GM03348 (cell line): ENCODE measurements around the gene RHBDD1.

Source experiments
- DNase-seq: peaks from one replicate; pipeline ENCODE4 v3.0.0; 2012; ENCODE audit warnings: low spot score

Gene RHBDD1

DNA sequence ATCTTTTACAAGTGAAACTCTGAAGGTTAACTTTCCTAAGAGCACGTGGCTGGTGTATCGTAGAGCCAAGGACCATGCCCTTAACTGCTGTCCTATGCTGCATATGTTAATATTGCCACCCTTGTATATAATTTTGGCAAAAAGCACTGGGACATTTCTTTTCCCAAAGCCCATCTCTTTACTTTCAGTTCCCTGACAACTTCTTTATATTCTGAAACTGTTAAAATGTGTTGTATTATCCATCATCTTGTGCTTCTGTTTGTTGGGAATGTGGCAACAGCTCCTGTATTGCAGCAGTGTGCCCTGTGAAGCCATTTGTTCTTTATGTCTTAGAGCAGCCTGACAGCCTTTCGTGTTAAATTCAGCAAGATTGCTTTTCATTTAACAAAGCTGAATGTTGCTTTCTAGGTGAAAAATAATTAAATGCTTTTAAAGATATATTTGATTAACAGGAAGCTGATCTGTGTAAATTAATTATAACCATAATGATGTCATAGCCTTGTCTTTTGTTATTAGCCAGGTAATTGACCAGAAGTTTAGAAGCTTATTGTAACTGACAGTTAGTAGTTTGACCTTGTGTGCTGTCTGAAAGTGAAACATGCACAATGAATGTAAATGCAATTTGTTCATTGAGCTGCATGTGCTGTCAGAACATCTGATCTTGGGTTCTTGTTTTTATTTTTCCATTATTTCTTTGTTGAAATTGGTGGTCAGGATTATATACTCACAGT, 9.7 kb downstream of the RHBDD1 start:
- DNase-seq: no peak

DNA sequence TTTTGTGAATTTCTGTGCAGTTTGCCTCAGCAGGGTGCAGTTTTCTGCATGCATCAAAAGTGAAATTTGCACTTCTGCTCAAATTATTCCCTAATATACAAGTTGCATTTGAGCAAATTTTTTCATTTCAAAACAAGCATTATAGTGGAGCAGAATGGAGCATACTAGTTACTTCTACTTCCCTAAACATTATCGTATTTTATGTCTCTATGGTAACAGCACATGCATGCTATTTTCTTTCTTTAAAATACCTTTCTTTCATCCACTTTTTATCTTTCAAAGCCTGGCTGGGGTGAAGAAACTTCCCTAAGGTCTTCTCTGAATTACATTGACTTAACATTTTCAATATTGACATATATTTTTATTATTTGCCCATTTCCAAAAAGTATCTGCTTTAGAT, 11.2 kb downstream of the RHBDD1 start:
- no peak for DNase-seq

DNA sequence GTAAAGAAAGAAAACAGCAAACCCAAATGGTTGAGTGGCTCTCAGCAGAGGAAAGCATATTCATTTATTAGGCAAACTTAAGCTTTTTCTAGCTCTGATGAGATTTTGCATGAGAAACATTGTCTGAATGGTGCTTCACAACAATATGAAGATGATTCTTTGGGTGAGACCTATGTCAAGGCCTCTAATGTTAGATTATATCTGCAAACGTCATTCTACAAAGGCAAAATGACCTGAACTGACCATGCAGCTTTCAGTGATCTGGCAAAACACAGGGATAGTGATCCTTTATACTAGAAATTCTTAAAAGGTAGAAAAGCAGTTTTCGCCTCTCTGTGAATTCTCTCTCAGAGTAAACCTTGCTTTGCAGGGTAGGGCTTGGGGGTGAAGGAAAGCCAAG, 11.7 kb downstream of the RHBDD1 start:
- DNase-seq: no peak

DNA sequence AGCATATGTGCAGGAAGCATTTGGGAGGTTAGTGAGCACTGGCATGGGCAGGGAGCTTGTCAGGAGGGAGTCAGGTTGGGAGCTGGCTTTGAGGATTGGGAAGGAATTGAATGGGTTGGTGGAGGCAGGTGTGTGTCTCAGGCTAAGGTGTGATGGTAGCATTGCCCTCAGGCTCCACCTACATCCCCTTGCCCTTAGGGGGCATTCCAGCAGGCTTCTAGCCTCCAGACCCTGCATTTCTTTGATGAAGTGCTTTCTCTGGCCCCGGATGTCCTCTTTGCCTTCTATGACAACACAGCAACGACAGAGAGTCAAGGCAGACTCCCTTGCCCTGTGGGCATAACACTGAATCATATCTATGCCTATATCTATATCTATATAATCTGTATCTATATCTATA, 13.5 kb downstream of the RHBDD1 start:
- no peak for DNase-seq

DNA sequence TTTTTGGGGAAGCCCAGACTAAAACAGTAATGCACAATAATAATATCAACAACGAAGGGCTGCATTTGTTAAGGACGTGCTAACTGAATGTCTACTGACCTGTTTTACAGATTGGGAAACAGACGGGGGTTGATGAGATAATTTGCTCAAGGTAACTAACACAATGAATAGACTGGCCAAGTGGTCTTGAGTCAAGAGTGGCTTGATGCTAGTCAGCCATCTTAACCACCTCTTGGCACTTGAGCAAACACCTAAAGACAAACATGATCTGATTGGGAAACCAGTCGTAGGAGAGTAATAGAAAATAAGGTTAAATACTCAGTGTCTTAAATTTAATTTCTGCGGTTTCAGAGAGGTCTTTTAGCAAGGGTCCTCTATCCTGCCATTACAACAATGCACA, 14.2 kb downstream of the RHBDD1 start:
- no peak for DNase-seq

DNA sequence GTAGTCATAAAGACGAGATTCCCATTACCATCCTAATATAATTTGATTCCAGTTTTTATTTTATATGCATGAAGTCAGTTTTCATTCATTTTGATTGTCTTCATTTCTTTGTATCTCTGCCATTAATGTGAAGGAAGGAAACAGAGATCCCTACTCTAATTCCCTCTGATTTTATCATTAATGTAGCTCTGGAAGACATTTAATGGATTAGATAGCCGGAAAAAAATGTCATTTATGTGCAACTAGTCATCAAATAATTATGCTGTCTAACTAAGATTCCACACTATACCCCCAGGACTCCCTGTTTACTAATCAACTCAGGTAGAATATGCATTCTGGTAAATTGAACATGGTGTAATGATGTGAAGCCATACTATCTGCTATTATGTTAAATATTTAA, 19.9 kb downstream of the RHBDD1 start:
- DNase-seq: no peak

DNA sequence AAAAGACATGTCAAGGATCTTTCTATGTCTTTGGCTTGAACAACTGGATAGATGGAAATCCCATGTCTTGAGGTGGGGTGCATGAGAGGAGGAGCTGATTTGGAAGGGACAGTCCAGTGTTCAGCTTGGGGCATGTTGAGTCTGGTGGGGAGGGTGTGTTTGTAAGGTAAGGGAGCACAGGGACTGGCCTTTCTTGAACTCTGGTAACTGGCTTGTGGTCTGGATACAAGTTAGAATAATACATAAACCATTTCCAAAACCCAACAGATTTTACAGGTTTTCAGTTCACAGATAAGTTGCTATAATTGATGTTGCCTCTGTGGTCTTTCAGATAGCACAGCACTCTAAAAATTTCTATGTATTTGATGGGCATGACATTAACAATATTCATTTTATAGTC, 24.2 kb downstream of the RHBDD1 start:
- DNase-seq: no peak

DNA sequence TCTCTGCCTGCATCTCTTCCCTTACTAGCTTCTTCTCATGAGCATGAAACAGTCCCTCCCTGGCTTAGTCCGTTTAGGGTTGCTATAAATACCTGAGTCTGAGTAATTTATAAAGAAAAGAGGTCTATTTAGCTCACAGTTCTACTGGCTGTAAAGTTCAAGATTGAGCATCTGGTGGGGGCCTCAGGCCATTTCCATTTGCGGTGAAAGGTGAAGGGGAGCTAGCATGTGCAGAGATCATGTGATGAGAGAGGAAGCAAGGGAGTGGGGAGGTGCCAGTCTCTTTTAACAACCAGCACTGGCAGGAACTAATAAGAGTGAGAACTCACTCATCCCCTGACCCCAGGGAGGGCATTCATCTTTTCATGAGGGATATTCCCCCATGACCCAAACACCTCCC, 26.8 kb downstream of the RHBDD1 start:
- DNase-seq: no peak

DNA sequence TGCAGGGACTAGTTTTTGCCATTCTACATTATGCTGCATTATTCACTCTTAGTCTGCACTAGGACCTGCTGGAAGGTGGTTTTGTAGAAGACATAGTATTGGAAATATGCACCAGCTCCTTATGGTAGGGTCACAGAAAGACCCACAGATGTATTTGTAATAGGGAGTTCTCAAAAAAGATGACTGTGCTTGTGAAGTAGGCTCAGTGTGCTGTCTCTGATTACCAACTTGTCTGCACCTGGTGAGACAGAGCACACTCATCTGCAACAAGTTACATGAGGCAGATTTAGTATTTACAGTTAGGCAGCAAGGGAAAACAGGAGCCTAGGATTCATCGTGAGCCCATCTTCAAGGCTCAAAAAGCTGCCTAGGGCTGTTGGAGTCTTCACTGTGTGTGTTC, 29.4 kb downstream of the RHBDD1 start:
- no peak for DNase-seq

DNA sequence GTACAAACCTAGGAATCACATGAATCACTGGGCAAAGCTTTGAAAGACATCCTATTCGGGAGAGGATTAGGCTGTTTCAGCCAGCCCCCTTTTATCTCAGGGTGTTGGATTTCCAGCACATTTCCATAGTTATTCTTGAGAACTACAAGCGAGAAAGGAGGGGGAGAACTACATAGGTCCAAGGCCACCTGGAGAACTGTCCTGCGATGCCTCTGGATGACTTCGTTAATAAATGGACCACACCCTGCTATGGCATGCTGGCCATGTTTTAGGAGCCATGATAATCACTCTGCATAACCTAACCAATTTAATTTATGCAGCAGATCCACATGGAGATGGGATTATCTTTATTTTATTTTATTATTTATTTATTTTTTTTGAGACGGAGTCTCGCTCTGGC, 29.9 kb downstream of the RHBDD1 start:
- DNase-seq: no peak

DNA sequence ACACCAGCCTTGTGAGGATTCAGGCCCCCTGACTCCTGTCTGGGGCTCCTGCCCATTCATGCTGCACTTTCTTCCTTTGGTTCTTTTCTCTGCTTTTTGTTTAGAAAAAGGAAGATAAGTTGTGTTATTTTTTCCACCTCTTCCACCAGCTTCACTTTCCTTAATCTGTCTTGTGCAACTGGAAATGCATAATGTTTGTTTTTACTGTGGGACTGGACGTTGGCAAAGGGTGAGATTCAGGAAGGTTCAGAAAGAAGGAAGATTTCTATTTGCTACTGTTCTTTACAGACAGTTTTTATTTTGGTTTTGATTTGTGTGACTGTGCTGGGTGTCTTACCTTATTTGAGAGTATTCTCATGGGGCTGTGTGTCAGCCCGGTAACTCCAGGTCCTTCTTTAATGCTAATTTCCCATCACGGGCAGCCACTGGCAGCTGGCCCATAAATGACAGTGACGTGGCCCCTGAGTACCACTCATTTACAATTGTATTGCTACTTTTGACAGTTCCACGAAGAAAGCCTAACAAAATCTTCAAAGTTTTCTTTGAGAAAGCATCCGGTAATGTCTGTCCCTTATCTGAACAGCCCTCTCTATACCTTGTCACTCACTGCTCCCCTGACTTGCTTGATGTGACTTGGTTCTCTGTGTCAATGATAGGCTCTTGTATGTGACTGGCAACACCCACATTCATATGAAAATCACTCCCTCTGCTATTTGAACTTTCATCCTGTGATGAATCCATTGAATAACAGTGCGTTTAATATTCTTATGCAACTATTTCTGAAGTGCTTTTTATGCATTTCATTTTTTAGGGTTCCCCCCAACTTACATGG, 32.7 kb downstream of the RHBDD1 start:
- no peak for DNase-seq

DNA sequence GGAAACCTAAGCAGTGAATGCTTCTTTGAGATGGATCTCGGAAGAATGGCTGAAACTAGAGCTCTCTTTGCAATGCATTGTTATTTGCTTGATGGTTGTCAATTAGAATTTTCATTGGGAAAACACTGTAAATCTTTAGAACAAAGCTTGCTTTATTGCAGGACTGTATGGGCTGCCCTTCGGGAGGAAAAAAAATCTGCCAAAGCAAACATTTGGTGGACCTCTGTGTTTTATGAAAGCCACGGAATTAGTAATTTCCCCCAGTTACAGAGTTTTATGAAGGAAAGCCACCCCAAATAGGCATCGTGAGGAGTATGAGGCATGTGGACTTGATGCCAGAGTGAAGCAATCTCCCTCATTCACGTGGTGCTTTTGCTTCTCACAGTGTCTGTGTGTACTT, 33.5 kb downstream of the RHBDD1 start:
- no peak for DNase-seq

DNA sequence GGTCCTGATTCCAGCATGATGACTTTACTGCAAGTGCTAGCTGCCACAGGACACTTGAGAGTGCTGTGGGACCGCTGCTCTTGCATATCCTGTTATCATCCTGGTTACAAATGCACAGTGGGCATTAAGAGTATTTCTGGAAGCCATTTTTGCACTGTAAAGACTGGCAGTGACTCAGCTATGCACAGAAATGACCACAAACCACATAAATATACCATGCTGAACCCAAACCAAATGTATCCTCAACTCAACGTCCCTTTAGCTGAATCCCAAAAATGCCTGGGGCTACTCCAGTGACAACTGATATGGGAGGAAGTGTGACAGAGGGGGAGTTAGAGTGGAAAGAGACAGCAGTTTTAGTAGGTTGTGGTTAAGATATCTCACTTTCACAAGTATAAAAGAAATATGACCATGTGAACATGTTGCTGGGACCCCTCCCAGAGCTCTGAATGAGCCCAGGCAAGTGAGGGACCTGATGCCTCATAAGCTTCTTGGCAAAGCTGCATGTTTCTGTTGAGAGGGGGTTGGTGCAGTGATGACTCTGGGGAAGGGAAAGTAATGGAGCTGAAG, 37.3 kb downstream of the RHBDD1 start:
- no peak for DNase-seq

DNA sequence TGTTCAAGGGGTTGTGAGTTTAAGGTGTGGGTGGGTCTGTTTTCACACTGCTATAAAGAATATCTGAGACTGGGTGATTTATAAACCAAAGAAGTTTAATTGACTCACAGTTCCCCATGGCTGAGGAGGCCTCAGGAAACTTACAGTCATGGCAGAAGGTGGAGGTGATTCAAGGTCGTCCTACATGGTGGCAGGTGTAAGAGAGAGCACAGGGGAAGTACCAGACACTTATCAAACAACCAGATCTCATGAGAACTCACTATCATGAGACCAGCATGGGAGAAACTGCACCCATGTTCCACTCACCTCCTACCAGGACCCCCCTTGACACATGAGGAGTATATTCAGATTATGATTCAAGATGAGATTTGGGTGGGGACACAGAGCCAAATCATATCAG, 38.0 kb downstream of the RHBDD1 start:
- DNase-seq: no peak

DNA sequence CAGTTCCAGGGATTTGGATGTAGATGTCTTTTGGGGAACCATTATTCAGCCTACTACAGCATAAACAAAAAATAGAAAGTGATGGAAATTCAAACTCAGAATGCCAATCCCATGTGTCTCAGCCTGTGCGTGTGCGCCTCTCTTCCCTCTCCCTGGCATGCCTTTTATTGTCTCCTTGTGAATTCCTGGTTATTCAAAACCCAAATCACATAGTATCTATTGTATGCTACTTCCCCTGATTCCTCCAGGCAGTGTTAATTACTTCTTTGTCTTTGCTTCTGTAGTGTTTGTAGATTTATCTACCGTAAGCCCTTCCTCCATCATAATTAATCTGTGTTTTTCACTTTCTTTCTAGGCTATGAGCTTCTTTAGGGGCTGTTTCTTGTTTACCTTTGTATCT, 38.9 kb downstream of the RHBDD1 start:
- no peak for DNase-seq

DNA sequence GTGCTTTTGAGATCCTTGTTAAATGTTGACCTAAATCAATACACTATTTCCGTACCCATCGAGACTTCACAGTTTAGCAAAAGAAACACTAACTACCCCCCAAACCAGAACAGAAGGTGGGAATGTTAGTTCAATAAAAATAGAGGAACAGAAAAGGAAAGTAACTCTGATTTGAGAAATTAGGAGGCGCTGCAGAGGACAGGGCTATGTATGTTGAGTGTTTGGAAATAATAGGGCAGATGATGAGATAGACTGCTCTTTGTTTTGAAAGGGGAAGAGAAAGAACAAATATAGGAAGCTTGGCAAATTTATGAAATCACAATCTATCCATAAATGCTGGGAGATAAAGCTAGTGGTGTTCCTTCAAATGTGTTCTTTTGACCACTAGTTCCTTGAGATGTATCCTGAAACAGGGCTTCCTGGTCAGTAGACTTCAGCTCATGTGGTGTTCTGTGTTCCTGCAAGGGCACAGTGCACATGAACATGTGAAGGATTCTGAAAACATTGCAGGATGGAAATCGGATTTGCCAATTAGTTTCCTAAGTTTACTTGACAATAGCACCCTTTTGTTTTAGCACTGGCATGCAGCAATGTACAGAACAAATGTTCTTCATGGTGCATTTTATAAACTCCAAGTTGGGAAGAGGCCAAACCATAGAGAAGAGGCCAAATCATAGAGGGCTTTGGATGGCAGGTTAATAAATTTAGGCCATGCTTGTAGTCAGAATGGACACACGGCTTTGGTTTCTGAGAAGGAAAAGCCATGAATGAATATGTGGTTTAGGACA, 39.8 kb downstream of the RHBDD1 start:
- no peak for DNase-seq

DNA sequence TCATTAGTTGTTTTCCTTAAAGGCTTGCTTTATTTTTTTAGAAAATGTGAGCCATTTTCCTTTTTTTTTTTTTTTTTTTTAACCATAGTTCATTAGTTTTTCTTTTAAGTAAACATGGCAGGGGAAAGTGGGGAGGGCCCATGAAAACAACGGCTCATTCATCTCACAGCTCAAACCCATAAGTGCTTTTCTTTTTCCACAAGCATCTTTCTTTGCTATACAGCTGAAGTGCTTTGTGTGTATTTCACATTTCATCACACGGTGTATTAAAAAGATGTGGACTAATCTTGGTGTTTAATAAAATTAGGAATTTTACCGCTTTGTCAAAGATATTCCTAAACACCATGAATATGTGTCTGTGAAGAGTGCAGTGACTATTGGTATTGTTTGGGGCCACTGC, 41.6 kb downstream of the RHBDD1 start:
- no peak for DNase-seq

DNA sequence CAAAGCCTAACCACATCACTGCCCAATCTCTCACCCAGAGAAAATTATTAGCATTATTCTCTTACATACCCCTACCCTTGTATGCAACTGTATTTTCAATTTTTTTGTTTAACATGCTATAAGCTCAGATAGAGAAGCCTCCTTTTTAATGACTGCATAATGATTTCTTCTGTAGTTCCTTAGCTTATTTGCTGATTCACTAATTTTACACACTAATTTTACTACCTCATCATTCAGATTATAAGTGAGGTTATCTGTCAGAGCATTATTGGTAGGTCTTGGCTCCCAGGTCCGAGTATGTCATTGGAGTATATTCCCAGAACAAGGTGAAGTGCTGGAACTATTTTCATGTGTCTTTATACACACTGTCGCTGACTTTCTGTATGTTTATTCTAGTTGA, 45.4 kb downstream of the RHBDD1 start:
- DNase-seq: no peak

DNA sequence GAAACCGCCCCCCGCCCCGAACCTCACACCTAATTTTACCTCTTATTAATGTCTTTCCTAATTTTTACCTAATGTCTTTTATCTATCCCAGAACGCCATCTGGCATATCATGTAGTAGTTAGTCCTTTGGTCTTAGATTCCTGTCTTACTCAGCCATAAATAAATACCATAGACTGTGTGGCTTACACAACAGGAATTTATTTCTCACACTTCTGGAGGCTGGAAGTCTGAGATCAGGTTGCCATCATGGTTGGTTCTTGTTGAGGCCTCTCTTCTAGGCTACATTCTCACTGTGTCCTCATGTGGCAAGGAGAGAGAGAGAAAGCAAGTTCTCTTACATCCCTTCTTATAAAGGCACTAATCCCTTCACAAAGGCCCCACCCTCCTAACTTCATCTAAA, 46.8 kb downstream of the RHBDD1 start:
- no peak for DNase-seq

DNA sequence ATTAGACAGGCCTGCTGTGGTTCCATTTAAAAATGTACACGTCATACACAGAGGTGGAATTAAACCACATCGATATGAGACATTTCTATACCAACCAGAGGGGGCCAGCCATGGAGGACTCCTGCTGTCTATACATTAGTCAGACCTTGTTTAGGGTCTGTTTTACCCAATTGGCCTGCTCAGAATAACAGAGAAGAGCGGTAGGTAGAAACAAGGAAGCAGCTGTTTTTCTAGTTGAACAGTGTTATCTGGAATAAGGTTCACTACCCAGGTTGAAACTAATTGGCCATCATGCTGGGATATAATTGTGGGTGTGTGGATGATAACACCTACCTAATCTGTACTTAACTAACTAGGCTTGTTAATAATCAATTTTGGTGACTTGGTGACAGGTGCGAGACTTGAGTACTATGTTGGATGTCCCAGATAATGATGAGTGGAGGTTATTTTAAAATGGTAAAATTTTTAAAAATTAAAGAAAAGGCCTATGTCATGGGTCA, 47.5 kb downstream of the RHBDD1 start:
- no peak for DNase-seq

DNA sequence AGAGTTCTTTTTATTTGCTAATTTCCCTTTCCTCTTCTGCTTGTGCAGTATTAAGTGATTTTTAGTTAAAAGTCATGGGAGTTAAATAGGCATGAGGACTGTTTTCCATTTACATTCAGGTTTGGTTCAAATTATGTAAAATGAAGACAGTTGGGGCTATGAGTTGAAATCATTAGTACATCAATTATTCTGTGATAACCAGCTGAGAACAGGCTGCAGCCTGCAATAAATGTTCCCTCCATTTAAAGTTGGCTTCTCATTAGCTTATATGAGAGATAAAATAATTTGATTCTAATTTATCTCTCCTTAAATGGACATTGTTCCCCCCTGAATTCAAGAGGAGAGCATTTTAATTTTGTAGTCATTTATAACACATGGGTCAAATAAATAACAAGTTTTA, 48.3 kb downstream of the RHBDD1 start:
- no peak for DNase-seq

DNA sequence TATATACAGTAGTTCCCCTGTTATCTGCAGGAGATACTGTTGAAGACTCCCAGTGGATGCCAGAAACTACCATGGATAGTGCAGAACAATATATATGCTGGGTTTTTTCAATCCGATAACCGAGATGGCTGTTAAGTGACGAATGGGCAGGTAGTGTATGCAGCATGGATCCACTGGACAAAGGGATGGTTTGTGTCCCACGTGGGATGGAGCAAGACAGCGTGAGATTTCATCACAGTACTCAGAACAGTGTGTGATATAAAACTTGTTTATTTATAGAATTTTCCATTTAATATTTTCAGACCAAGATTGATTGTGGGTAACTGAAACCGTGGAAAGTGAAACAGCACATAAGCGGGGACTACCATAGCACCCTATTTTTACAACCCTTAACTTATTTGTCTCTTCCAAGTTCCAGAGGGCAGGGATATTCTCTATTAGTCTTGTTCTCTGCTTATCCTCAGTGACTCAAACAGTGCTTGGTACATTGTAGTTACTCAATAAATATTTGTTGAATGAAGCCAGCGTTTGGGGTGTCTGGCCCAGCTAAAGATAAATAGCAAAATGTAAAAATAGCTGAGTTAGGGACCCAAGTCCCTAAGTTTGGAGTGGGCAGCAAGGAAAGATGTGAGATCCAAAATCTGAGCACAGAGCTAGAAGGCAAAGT, 50.0 kb downstream of the RHBDD1 start:
- DNase-seq: no peak
